ENCODE data around the gene GRM8. TPM values are rescaled to one million over a fixed set of nuclear protein-coding genes. Genes with fewer than 3 reads are reported as not detected.

Gene GRM8
- total RNA-seq, 1 experiment from 2014 or later = not detected

DNA sequence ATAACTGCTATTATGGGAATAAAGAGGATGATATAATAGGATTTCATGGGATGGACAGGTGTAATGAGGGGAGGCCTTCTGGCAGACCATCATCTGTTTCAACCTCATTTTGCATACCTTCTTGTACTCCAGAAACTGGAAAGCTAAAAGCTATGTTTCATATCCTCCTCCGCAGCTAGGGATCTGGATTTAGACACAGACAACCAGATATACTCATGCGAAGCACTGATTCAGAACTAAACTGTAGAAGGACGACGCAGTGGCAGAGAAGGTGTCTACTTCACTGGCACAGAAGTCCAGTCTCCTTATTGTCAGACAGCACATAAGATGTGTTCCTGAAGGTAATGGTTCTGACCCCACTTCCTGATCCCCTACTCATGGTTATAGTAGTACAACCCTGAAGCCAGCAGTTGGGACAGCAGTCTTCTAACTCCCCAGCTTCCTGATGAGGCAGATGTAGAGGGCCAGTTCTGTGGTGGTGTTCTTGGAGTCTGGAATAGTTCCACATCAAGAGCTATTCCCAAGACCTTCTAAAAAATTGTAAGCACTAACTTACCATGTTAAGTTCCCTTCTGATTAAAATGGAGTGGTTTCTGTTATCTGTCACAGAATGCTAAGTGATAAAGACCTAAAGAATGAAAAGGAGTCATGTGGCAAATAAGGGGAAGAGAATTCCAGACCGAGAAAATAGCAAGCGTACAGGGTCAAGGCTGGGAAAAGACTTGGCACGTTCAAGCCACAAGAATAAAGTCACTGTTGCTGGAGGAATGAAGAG is 550.3 kb downstream of the GRM8 start:
- H3K27ac ChIP-seq (ENCODE audit: low read length) = no peak overlapping the region
- no peak for DNase-seq (ENCODE audit: low read depth, low spot score)
- ChIA-PET CTCF (no interaction called here), POLR2A (no interaction called here)
- H3K9me3 ChIP-seq (ENCODE audit: control insufficient read depth, insufficient read depth, low read depth, low read length) = no peaks in the 10 kb centered on the region; the same call in 1 of the 2 replicates
- ATAC-seq = no peak
- H3K36me3 ChIP-seq (ENCODE audit: control insufficient read depth, insufficient read depth, low read length) = no peaks in the 10 kb centered on the region
- BruUV-seq (replicated peaks) = no TSS peak
- intact Hi-C loops (cut with micrococcal nuclease; ENCODE audit: unreplicated experiment) = no loop called here
- no peaks in the 10 kb centered on the region; the same call in 1 of the 2 replicates for H3K4me1 ChIP-seq (ENCODE audit: control insufficient read depth, insufficient read depth, low read length)
- in situ Hi-C loops (cut with HindIII; ENCODE audit: low pct_unique_long_range_greater_than_20kb, low sequenced_read_pairs) = no loop called here
- no peaks in the 10 kb centered on the region for H3K27me3 ChIP-seq (ENCODE audit: control insufficient read depth, insufficient read depth, low read length)
- no peak overlapping the region for H3K4me3 ChIP-seq (ENCODE audit: low read depth in 2 of 2, low read length in 2 of 2)
- no peak for TF ChIP-seq POLR2AphosphoS5 (IDR thresholded peaks at IDR 0.05; ENCODE audit: low read depth, low read length)
- TF ChIP-seq, protein P1, sequence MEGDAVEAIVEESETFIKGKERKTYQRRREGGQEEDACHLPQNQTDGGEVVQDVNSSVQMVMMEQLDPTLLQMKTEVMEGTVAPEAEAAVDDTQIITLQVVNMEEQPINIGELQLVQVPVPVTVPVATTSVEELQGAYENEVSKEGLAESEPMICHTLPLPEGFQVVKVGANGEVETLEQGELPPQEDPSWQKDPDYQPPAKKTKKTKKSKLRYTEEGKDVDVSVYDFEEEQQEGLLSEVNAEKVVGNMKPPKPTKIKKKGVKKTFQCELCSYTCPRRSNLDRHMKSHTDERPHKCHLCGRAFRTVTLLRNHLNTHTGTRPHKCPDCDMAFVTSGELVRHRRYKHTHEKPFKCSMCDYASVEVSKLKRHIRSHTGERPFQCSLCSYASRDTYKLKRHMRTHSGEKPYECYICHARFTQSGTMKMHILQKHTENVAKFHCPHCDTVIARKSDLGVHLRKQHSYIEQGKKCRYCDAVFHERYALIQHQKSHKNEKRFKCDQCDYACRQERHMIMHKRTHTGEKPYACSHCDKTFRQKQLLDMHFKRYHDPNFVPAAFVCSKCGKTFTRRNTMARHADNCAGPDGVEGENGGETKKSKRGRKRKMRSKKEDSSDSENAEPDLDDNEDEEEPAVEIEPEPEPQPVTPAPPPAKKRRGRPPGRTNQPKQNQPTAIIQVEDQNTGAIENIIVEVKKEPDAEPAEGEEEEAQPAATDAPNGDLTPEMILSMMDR (IDR thresholded peaks at IDR 0.05) = no peak
- no peak for TF ChIP-seq SIN3A (IDR thresholded peaks at IDR 0.05; ENCODE audit: borderline replicate concordance, insufficient read depth, low read depth, low read length)
- no peak for TF ChIP-seq TCF7L2 (IDR thresholded peaks at IDR 0.05; ENCODE audit: low read depth, low read length)
- TF ChIP-seq, protein P2, sequence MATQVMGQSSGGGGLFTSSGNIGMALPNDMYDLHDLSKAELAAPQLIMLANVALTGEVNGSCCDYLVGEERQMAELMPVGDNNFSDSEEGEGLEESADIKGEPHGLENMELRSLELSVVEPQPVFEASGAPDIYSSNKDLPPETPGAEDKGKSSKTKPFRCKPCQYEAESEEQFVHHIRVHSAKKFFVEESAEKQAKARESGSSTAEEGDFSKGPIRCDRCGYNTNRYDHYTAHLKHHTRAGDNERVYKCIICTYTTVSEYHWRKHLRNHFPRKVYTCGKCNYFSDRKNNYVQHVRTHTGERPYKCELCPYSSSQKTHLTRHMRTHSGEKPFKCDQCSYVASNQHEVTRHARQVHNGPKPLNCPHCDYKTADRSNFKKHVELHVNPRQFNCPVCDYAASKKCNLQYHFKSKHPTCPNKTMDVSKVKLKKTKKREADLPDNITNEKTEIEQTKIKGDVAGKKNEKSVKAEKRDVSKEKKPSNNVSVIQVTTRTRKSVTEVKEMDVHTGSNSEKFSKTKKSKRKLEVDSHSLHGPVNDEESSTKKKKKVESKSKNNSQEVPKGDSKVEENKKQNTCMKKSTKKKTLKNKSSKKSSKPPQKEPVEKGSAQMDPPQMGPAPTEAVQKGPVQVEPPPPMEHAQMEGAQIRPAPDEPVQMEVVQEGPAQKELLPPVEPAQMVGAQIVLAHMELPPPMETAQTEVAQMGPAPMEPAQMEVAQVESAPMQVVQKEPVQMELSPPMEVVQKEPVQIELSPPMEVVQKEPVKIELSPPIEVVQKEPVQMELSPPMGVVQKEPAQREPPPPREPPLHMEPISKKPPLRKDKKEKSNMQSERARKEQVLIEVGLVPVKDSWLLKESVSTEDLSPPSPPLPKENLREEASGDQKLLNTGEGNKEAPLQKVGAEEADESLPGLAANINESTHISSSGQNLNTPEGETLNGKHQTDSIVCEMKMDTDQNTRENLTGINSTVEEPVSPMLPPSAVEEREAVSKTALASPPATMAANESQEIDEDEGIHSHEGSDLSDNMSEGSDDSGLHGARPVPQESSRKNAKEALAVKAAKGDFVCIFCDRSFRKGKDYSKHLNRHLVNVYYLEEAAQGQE (IDR thresholded peaks at IDR 0.05; ENCODE audit: insufficient read depth in 1 of 2, low read depth in 2 of 2, low read length in 1 of 2) = no peak

DNA sequence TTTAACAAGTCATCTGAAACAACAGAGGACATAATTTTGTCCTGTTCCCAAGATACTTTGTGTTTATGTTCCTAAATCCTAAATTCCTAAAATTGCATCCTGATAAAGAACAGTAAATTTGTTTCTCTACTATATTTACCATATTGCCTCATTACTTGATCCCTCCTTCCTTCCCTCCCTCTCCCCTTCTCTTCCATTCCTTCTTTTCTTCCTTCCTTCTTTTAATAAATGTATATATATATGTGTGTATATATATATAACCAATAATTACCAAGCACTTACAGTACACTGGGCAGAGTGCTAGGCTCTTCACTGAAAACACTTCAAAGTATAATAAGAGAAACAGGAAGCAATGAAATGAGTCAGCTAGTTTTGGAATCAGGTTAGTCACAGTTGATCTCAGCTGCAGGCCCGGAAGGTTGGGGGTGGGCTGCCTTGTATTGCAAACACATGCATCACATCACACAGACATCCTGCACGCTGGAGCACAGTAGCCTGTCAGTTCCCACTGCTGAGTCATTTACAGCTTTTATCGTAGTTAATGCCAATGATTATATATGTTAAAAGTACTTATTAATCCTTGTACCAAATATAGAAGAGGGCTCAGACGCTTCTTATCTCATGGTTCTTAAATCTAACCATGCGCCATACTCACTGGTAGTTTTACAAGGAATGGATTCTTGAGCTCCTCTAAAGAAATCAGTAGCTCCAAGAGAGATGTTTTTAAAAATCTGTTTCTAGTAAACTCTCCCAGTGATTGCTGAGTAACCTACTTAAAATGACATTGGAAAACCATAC is 551.7 kb downstream of the GRM8 start:
- ATAC-seq (peak; percentile 98), DNase-seq (ENCODE audit: low read depth, low spot score) (peak; percentile 94)
- Histone ChIP-seq H3K27ac (ENCODE audit: low read length) (no peak overlapping the region), H3K36me3 (ENCODE audit: control insufficient read depth, insufficient read depth, low read length) (no peaks in the 10 kb centered on the region), H3K4me1 (ENCODE audit: control insufficient read depth, insufficient read depth, low read length) (no peaks in the 10 kb centered on the region; the same call in 1 of the 2 replicates), H3K27me3 (ENCODE audit: control insufficient read depth, insufficient read depth, low read length) (no peaks in the 10 kb centered on the region), H3K9me3 (ENCODE audit: control insufficient read depth, insufficient read depth, low read depth, low read length) (no peaks in the 10 kb centered on the region), H3K4me3 (ENCODE audit: low read depth in 2 of 2, low read length in 2 of 2) (no peak overlapping the region)
- intact Hi-C loops (cut with micrococcal nuclease; ENCODE audit: unreplicated experiment) = no loop called here
- POLR2A ChIA-PET = no interaction called here
- CTCF ChIA-PET = no interaction called here
- no TSS peak for BruUV-seq (replicated peaks)
- in situ Hi-C loops (cut with HindIII; ENCODE audit: low pct_unique_long_range_greater_than_20kb, low sequenced_read_pairs) = no loop called here
- TF ChIP-seq SIN3A (IDR thresholded peaks at IDR 0.05; ENCODE audit: borderline replicate concordance, insufficient read depth, low read depth, low read length) (no peak), TCF7L2 (IDR thresholded peaks at IDR 0.05; ENCODE audit: low read depth, low read length) (no peak), POLR2AphosphoS5 (IDR thresholded peaks at IDR 0.05; ENCODE audit: low read depth, low read length) (no peak)
- TF ChIP-seq, protein P1 (IDR thresholded peaks at IDR 0.05) = no peak
- TF ChIP-seq, protein P2 (IDR thresholded peaks at IDR 0.05; ENCODE audit: insufficient read depth in 1 of 2, low read depth in 2 of 2, low read length in 1 of 2) = no peak
